ENCODE results near the gene PURB. TPM values are rescaled to one million over a fixed set of nuclear protein-coding genes. Genes with fewer than 3 reads are reported as not detected.

The PURB gene
- total and polyA plus RNA-seq, 10 of the 15 experiments (the other 5 are each of a cell fraction or from before 2014, with no cell fraction given): 0.77 to 18.6 (median 8.9) TPM

DNA sequence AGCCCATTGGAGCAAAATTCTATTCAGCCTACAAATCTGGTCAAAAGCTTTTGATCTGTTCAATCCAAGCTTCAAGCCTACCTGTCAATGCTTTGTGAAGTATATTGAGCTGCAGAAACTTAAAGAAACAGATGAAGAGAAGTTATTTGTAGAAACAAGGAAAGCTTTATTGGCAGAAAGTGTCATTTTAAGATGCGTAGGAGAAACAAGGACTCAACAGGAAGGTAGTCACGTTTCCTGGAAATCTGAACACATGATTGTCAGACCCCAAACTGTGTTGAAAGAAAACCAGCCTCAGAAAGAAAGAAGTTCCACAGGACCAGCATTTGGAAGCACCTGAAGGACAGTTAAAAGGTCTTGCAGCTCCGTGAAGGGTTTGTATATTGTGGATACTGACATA lies 34.8 kb upstream of the PURB start (continued):
- TF ChIP-seq HCFC1 (IDR thresholded peaks at IDR 0.05; ENCODE audit: low read length) (no peak), PAX5 (IDR thresholded peaks at IDR 0.05; ENCODE audit: borderline replicate concordance, low read depth, low read length) (no peak), GABPA (IDR thresholded peaks at IDR 0.05; ENCODE audit: low read depth) (no peak), SIX5 (IDR thresholded peaks at IDR 0.05; ENCODE audit: low read depth, low read length, severe bottlenecking) (no peak), KAT2A (conservative IDR thresholded peaks at IDR 0.05; ENCODE audit: control insufficient read depth, low read depth, low read length) (no peak), NBN (IDR thresholded peaks at IDR 0.05) (no peak), SMARCA5 (IDR thresholded peaks at IDR 0.05) (no peak), TARDBP (IDR thresholded peaks at IDR 0.05; ENCODE audit: borderline replicate concordance) (no peak), NFXL1 (IDR thresholded peaks at IDR 0.05; ENCODE audit: borderline replicate concordance) (no peak), POLR2AphosphoS5 (IDR thresholded peaks at IDR 0.05; ENCODE audit: low read length) (no peak)

DNA sequence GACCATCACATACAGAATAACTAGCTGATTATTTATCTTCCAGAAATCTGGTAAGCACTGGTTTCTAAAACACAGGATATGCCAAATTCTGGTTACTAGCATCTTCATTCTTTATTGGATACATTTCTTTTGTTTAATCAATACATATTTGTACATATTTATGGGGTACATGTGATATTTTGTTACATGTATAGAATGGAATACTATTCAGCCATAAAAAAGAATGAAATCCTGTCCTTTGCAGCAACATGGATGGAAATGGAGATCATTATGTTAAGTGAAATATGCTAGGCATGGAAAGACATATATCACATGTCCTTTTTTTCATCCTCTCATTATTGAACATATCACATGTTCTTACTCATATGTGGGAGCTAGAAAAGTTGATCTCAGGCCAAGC lies 32.7 kb upstream of the PURB start:
- BruUV-seq (replicated peaks): no TSS peak
- Histone ChIP-seq H3K36me3 (ENCODE audit: control insufficient read depth in 2 of 2, insufficient read depth in 2 of 2, low read length in 1 of 2) (no peaks in the 10 kb centered on the region), H3K4me1 (ENCODE audit: control insufficient read depth, insufficient read depth, low read length) (no peaks in the 10 kb centered on the region), H3K4me3 (no peak overlapping the region), H4K20me1 (ENCODE audit: control insufficient read depth, insufficient read depth) (no peaks in the 10 kb centered on the region), H3K27me3 (replicated peaks in 1 of 2; ENCODE audit: control insufficient read depth in 2 of 2, insufficient read depth in 2 of 2, low read length in 1 of 2) (no peaks in the 10 kb centered on the region), H3K4me2 (ENCODE audit: control insufficient read depth, insufficient read depth) (no peak overlapping the region), H2AFZ (ENCODE audit: control insufficient read depth, low read depth, low read length) (no peak overlapping the region), H3K9ac (ENCODE audit: control insufficient read depth, insufficient read depth, low read length) (no peak overlapping the region), H3K79me2 (ENCODE audit: control insufficient read depth, insufficient read depth, low read length) (no peaks in the 10 kb centered on the region), H3K9me3 (replicated peaks; ENCODE audit: control insufficient read depth, insufficient read depth, low read length) (no peaks in the 10 kb centered on the region), H3K27ac (ENCODE audit: control insufficient read depth, insufficient read depth) (no peak overlapping the region)
- ChIA-PET SMC1A (ENCODE audit: uncharacterized antibody, unreplicated experiment) (interaction anchor here (0.8 to 11.9 kb wide), 3 partner anchors 32 to 59 kb away, joined by 3 to 138 read pairs (median 3); no protein-coding TSS in a partner anchor), RAD21 (ENCODE audit: unreplicated experiment) (interaction anchor here (2.0 kb wide), 1 partner anchor 60 kb away, joined by 6 read pairs; no protein-coding TSS in a partner anchor), POLR2A (no interaction called here), CTCF (interaction anchor here (1.0 to 4.5 kb wide), 5 partner anchors 37 to 219 kb away, joined by 3 to 17 read pairs (median 6); no protein-coding TSS in a partner anchor)
- in situ Hi-C loops (cut with MboI) (no loop called here), intact Hi-C loops (cut with micrococcal nuclease; ENCODE audit: unreplicated experiment) (no loop called here)
- no peak for ATAC-seq
- DNase-seq (ENCODE audit: low read depth, low spot score): no peak
- no peak for FAIRE-seq
- TF ChIP-seq NFIC (IDR thresholded peaks at IDR 0.05; ENCODE audit: low read depth, low read length): no peak
- no peak for TF ChIP-seq HCFC1 (IDR thresholded peaks at IDR 0.05; ENCODE audit: low read length)
- TF ChIP-seq SUZ12 (IDR thresholded peaks at IDR 0.05; ENCODE audit: unreplicated experiment): no peak
- no peak for TF ChIP-seq ZBED1 (IDR thresholded peaks at IDR 0.05; ENCODE audit: borderline replicate concordance)
- no peak for TF ChIP-seq BMI1 (IDR thresholded peaks at IDR 0.05; ENCODE audit: borderline replicate concordance)
- TF ChIP-seq, protein P1, sequence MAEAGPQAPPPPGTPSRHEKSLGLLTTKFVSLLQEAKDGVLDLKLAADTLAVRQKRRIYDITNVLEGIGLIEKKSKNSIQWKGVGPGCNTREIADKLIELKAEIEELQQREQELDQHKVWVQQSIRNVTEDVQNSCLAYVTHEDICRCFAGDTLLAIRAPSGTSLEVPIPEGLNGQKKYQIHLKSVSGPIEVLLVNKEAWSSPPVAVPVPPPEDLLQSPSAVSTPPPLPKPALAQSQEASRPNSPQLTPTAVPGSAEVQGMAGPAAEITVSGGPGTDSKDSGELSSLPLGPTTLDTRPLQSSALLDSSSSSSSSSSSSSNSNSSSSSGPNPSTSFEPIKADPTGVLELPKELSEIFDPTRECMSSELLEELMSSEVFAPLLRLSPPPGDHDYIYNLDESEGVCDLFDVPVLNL (IDR thresholded peaks at IDR 0.05; ENCODE audit: low read depth, low read length): no peak
- TF ChIP-seq ZSCAN29 (IDR thresholded peaks at IDR 0.05): no peak
- no peak for TF ChIP-seq FOXK2 (IDR thresholded peaks at IDR 0.05)
- TF ChIP-seq ESRRA (IDR thresholded peaks at IDR 0.05; ENCODE audit: low read length): no peak
- TF ChIP-seq, protein P2, sequence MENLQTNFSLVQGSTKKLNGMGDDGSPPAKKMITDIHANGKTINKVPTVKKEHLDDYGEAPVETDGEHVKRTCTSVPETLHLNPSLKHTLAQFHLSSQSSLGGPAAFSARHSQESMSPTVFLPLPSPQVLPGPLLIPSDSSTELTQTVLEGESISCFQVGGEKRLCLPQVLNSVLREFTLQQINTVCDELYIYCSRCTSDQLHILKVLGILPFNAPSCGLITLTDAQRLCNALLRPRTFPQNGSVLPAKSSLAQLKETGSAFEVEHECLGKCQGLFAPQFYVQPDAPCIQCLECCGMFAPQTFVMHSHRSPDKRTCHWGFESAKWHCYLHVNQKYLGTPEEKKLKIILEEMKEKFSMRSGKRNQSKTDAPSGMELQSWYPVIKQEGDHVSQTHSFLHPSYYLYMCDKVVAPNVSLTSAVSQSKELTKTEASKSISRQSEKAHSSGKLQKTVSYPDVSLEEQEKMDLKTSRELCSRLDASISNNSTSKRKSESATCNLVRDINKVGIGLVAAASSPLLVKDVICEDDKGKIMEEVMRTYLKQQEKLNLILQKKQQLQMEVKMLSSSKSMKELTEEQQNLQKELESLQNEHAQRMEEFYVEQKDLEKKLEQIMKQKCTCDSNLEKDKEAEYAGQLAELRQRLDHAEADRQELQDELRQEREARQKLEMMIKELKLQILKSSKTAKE (IDR thresholded peaks at IDR 0.05; ENCODE audit: low read depth, poor library complexity, severe bottlenecking): no peak
- no peak for TF ChIP-seq PAX5 (IDR thresholded peaks at IDR 0.05; ENCODE audit: borderline replicate concordance, low read depth, low read length)
- TF ChIP-seq MYB (IDR thresholded peaks at IDR 0.05; ENCODE audit: borderline replicate concordance, low read depth, low read length): no peak
- no peak for TF ChIP-seq FOXM1 (IDR thresholded peaks at IDR 0.05; ENCODE audit: low read depth, low read length)
- no peak for TF ChIP-seq TCF7 (IDR thresholded peaks at IDR 0.05; ENCODE audit: borderline replicate concordance)
- TF ChIP-seq MAX (IDR thresholded peaks at IDR 0.05; ENCODE audit: low read depth, low read length): no peak
